SK-N-SH (cell line): ENCODE measurements around the gene ETS1. TPM values are rescaled to one million over a fixed set of nuclear protein-coding genes. Genes with fewer than 3 reads are reported as not detected.
A peak's percentile ranks its signal among the peaks of the same experiment; 100 is the strongest.

Experiments
- CTCF ChIA-PET: fragments of 300-600, 350-600 bp; formaldehyde crosslinking; extraction: SDS; loops from one replicate; lab custom pipeline; 2021; lab: Yijun Ruan, JAX
- POLR2A ChIA-PET: fragments of 350-600 bp; sonication (Branson Sonifier 250); formaldehyde crosslinking; extraction: SDS; loops from one replicate; lab custom pipeline; 2020; ENCODE audit warnings: antibody characterized with exemption, inconsistent platforms; lab: Yijun Ruan, JAX
- DNase-seq: peaks from one replicate; pipeline ENCODE4 v3.0.0; 2012
- H2AFZ ChIP-seq: fragments of 200-600 bp; sonication (generic); 2 replicates; pipeline ENCODE4 v1.8.1; 2016; ENCODE audit warnings: antibody characterized with exemption, mild to moderate bottlenecking, low read depth
- H3F3A ChIP-seq: fragments of 200-600 bp; sonication (generic); replicated peaks from 2 replicates; pipeline ENCODE3; 2016; ENCODE audit warnings: antibody characterized with exemption, mild to moderate bottlenecking; ENCODE audit not compliant: insufficient read depth
- H3K27ac ChIP-seq, 2 experiments: fragments of 200-500 bp in 1 of 2; fragments of 200-600 bp in 1 of 2; sonication (Bioruptor generic) in 1 of 2; sonication (generic), shearing (Covaris generic) in 1 of 2; 2 replicates each; pipeline versions ENCODE4 v1.5.1 to v1.6.1; 2014 to 2016; ENCODE audit warnings: low read depth in 2 of 2, inconsistent platforms in 1 of 2, low read length in 1 of 2, mild to moderate bottlenecking in 1 of 2, mixed read lengths in 1 of 2
- H3K27me3 ChIP-seq: fragments of 200-600 bp; sonication (generic), shearing (Covaris generic); 2 replicates; pipeline ENCODE4 v1.6.1; 2016; ENCODE audit warnings: mixed run types; ENCODE audit not compliant: insufficient read depth
- H3K36me3 ChIP-seq, 2 experiments: fragments of 200-500 bp in 1 of 2; fragments of 200-600 bp in 1 of 2; sonication (Bioruptor generic) in 1 of 2; sonication (generic) in 1 of 2; replicated peaks in 1 of 2; 2 replicates each; pipeline versions ENCODE3 to v1.5.1; 2014 to 2016; ENCODE audit warnings: low read length in 1 of 2, mild to moderate bottlenecking in 1 of 2; ENCODE audit not compliant: insufficient read depth in 2 of 2, control insufficient read depth in 1 of 2
- H3K4me1 ChIP-seq, 2 experiments: fragments of 200-500 bp in 1 of 2; fragments of 200-600 bp in 1 of 2; sonication (Bioruptor generic) in 1 of 2; sonication (generic), shearing (Covaris generic) in 1 of 2; 2 replicates each; pipeline versions ENCODE4 v1.5.1 to v1.6.1; 2014 to 2016; ENCODE audit warnings: low read depth in 1 of 2, low read length in 1 of 2, mixed run types in 1 of 2; ENCODE audit not compliant: insufficient read depth in 2 of 2, control insufficient read depth in 1 of 2
- H3K4me2 ChIP-seq: fragments of 200-600 bp; sonication (generic), shearing (Covaris generic); 2 replicates; pipeline ENCODE4 v1.6.1; 2017; ENCODE audit warnings: mixed run types
- H3K4me3 ChIP-seq, 2 experiments: fragments of 200-500 bp in 1 of 2; fragments of 200-600 bp in 1 of 2; sonication (Bioruptor generic) in 1 of 2; sonication (generic), shearing (Covaris generic) in 1 of 2; 2 replicates each; pipeline versions ENCODE4 v1.5.1 to v1.8.1; 2014 to 2016; ENCODE audit warnings: low read depth in 2 of 2, inconsistent platforms in 1 of 2, low read length in 1 of 2, mild to moderate bottlenecking in 1 of 2, mixed read lengths in 1 of 2, moderate library complexity in 1 of 2
- H3K79me2 ChIP-seq: fragments of 200-600 bp; sonication (generic); 2 replicates; pipeline ENCODE4 v1.8.1; 2017; ENCODE audit warnings: mild to moderate bottlenecking; ENCODE audit not compliant: insufficient read depth
- H3K9ac ChIP-seq: fragments of 200-600 bp; sonication (generic); 2 replicates; pipeline ENCODE4 v1.6.1; 2017; ENCODE audit warnings: mixed run types
- H3K9me2 ChIP-seq: fragments of 200-600 bp; sonication (generic); 2 replicates; pipeline ENCODE4 v1.6.1; 2017; ENCODE audit warnings: mixed run types
- H3K9me3 ChIP-seq: fragments of 200-600 bp; sonication (generic); 2 replicates; pipeline ENCODE4 v1.6.1; 2017; ENCODE audit warnings: mixed run types, mild to moderate bottlenecking, moderate library complexity
- H4K20me1 ChIP-seq: fragments of 200-600 bp; sonication (generic); 2 replicates; pipeline ENCODE4 v1.6.1; 2017; ENCODE audit warnings: mild to moderate bottlenecking, mixed run types; ENCODE audit not compliant: insufficient read depth
- ELF1 ChIP-seq: IDR thresholded peaks from 2 replicates; pipeline ENCODE4 v1.4.0; 2012
- EP300 ChIP-seq, 2 experiments: IDR thresholded peaks; 2 replicates each; pipeline versions ENCODE4 v1.4.0 to v1.6.1; 2012; ENCODE audit warnings: borderline replicate concordance in 1 of 2, low read depth in 1 of 2, low read length in 1 of 2
- FOSL2 ChIP-seq: IDR thresholded peaks from 2 replicates; pipeline ENCODE4 v1.4.0; 2012; ENCODE audit warnings: low read depth, mild to moderate bottlenecking, moderate library complexity, borderline replicate concordance
- FOXM1 ChIP-seq: IDR thresholded peaks from 2 replicates; pipeline ENCODE4 v1.4.0; 2012; ENCODE audit warnings: low read depth, mild to moderate bottlenecking
- MEF2A ChIP-seq: IDR thresholded peaks from 2 replicates; pipeline ENCODE4 v1.4.0; 2012; ENCODE audit warnings: low read depth, borderline replicate concordance
- NFIC ChIP-seq: IDR thresholded peaks from 2 replicates; pipeline ENCODE4 v1.4.0; 2012; ENCODE audit warnings: borderline replicate concordance
- NRF1 ChIP-seq: IDR thresholded peaks from 2 replicates; pipeline ENCODE4 v1.6.1; 2012; ENCODE audit warnings: low read depth, mild to moderate bottlenecking, low read length
- RAD21 ChIP-seq: IDR thresholded peaks from 2 replicates; pipeline ENCODE4 v1.6.1; 2012; ENCODE audit warnings: mild to moderate bottlenecking, low read length
- RCOR1 ChIP-seq: fragments of 150-350 bp; IDR thresholded peaks from 2 replicates; pipeline ENCODE4 v1.6.1; 2017; ENCODE audit warnings: antibody characterized with exemption, low read length
- RFX5 ChIP-seq: IDR thresholded peaks from 2 replicates; pipeline ENCODE4 v1.6.1; 2012; ENCODE audit warnings: mild to moderate bottlenecking, improper control_type of control experiment, low read length
- RXRA ChIP-seq: IDR thresholded peaks from 2 replicates; pipeline ENCODE4 v1.4.0; 2012; ENCODE audit warnings: low read depth, mild to moderate bottlenecking, borderline replicate concordance
- TAF1 ChIP-seq: IDR thresholded peaks from 2 replicates; pipeline ENCODE4 v1.6.1; 2012; ENCODE audit warnings: low read depth, mild to moderate bottlenecking, low read length, moderate library complexity, borderline replicate concordance
- TCF12 ChIP-seq: IDR thresholded peaks from 2 replicates; pipeline ENCODE4 v1.4.0; 2012
- TEAD4 ChIP-seq: IDR thresholded peaks from 2 replicates; pipeline ENCODE4 v1.4.0; 2012; ENCODE audit warnings: mild to moderate bottlenecking, borderline replicate concordance; ENCODE audit not compliant: insufficient read depth
- WGBS: methylation state at CpG from one replicate; pipeline ENCODE4 v1.1.6; 2017; ENCODE audit warnings: low lambda C conversion rate; 5-methylcytosine and 5-hydroxymethylcytosine counted together
- polyA plus RNA-seq, 3 experiments: library from polyadenylated mRNA; depleted of rRNA; stranded (reverse); fragments of >200 nt; gene quantifications; 2 replicates each; pipeline ENCODE4 v1.2.3, GENCODE V29; 2012
- TF ChIP-seq, protein P1 (sequence below): IDR thresholded peaks from 2 replicates; pipeline ENCODE4 v1.6.1; 2012; ENCODE audit warnings: mild to moderate bottlenecking, low read depth, low read length, moderate library complexity
- TF ChIP-seq, protein P2 (sequence below): fragments of 200-600 bp; sonication (generic); IDR thresholded peaks from 2 replicates; pipeline ENCODE4 v1.6.1; 2017; ENCODE audit warnings: antibody characterized with exemption, mild to moderate bottlenecking, moderate library complexity
- TF ChIP-seq, protein P3 (sequence below): IDR thresholded peaks from 2 replicates; pipeline ENCODE4 v1.4.0; 2012; ENCODE audit warnings: low read depth, borderline replicate concordance

Gene ETS1
- polyA plus RNA-seq, 1 of the 3 experiments (the other 2 are of a cell fraction), result 14.5 TPM

DNA sequence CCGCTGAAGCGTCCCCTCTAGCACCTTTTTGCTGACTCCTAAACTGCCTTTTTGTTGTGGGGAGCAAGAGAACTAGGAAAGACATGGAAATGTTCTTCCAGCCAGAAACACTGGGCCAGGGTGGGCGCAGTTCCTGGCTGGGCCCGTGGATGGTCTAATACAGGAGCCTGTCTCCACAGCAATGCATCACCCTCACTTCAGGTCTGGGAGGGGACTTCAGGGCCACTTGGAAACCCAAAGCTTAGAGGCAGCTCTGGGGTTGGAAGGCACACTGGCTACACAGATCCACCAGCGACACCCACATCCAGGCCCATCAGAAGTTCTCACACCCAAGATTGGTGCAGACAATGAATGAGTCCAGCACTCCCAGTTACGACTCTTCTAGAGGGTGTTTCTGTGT, 120.3 kb downstream of the ETS1 start (continued):
- TF ChIP-seq, protein P1, sequence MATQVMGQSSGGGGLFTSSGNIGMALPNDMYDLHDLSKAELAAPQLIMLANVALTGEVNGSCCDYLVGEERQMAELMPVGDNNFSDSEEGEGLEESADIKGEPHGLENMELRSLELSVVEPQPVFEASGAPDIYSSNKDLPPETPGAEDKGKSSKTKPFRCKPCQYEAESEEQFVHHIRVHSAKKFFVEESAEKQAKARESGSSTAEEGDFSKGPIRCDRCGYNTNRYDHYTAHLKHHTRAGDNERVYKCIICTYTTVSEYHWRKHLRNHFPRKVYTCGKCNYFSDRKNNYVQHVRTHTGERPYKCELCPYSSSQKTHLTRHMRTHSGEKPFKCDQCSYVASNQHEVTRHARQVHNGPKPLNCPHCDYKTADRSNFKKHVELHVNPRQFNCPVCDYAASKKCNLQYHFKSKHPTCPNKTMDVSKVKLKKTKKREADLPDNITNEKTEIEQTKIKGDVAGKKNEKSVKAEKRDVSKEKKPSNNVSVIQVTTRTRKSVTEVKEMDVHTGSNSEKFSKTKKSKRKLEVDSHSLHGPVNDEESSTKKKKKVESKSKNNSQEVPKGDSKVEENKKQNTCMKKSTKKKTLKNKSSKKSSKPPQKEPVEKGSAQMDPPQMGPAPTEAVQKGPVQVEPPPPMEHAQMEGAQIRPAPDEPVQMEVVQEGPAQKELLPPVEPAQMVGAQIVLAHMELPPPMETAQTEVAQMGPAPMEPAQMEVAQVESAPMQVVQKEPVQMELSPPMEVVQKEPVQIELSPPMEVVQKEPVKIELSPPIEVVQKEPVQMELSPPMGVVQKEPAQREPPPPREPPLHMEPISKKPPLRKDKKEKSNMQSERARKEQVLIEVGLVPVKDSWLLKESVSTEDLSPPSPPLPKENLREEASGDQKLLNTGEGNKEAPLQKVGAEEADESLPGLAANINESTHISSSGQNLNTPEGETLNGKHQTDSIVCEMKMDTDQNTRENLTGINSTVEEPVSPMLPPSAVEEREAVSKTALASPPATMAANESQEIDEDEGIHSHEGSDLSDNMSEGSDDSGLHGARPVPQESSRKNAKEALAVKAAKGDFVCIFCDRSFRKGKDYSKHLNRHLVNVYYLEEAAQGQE, result no peak
- TF ChIP-seq TAF1 (no peak), EP300 (IDR thresholded peaks at IDR 0.05; ENCODE audit: borderline replicate concordance in 1 of 2, low read depth in 1 of 2, low read length in 1 of 2) (no peak)
- TF ChIP-seq, all 33 proteins: peak for 0

DNA sequence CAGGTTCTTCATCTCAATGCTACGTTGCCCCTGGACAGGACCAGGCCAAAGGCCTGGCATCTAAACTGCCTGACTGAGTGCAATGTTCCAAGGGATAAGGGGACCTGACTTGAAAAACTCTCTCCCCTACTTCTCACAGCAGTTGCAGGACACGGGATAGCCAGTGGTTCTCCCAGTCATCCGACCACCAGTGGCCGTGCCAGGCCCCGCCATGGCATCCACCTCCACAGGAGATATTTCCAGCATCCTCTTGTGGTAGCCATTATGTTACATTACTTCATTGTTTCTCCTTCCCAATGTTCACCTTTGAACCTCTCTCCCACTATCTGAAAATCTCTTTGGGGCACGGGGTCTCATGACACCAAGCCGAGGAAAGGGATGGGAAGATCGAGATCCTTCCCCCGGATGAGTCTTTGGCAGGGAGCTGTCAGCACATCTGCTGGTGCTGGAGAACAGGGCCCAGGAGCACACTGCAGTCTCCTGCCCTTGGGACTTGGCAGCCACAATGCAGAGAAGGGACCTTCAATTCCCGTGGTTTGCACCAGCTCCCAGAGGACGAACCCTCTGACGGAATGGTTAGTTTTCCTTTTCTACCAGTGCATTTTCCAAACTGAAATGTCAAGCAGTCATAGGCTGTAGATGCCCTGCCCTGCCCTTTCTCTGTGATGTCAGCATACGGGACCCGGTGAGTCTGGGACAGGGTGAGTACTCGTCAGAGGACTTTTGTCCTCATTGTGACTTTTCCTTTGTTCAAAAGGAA, 121.2 kb downstream of the ETS1 start:
- H3K27me3 ChIP-seq, result no peaks in the 10 kb centered on the region
- no peaks in the 10 kb centered on the region for H3K9me3 ChIP-seq
- no peak for DNase-seq
- peaks cover 79% of the 10 kb centered on the region for H3K79me2 ChIP-seq
- H2AFZ ChIP-seq, result no peak overlapping the region
- POLR2A ChIA-PET, result no interaction called here
- H3K36me3 ChIP-seq, result peaks cover 40 to 58% of the 10 kb centered on the region in 2 experiments
- H3K9ac ChIP-seq, result peak overlapping the region; percentile 56; the same call in 1 of the 2 replicates
- H3K9me2 ChIP-seq, result no peaks in the 10 kb centered on the region
- no peak overlapping the region for H3K4me2 ChIP-seq
- CTCF ChIA-PET, result no interaction called here
- 97% methylated on average over 14 of the region's 15 CpGs for WGBS
- no peaks in the 10 kb centered on the region for H4K20me1 ChIP-seq
- peaks cover 16 to 36% of the 10 kb centered on the region in 2 experiments for H3K4me1 ChIP-seq
- H3F3A ChIP-seq, result peaks cover 38% of the 10 kb centered on the region
- peak overlapping the region in 1 of 2 experiments; percentile 99; a peak in 2 of 4 replicates for H3K27ac ChIP-seq
- H3K4me3 ChIP-seq, result no peak overlapping the region
- TF ChIP-seq RCOR1, result no peak
- TF ChIP-seq, protein P1, result no peak
- TF ChIP-seq RFX5, result no peak
- no peak for TF ChIP-seq NRF1
- no peak for TF ChIP-seq TEAD4
- TF ChIP-seq EP300 (IDR thresholded peaks at IDR 0.05; ENCODE audit: borderline replicate concordance in 1 of 2, low read depth in 1 of 2, low read length in 1 of 2), result no peak
- TF ChIP-seq MEF2A, result no peak
- TF ChIP-seq RXRA, result no peak
- TF ChIP-seq, protein P2, sequence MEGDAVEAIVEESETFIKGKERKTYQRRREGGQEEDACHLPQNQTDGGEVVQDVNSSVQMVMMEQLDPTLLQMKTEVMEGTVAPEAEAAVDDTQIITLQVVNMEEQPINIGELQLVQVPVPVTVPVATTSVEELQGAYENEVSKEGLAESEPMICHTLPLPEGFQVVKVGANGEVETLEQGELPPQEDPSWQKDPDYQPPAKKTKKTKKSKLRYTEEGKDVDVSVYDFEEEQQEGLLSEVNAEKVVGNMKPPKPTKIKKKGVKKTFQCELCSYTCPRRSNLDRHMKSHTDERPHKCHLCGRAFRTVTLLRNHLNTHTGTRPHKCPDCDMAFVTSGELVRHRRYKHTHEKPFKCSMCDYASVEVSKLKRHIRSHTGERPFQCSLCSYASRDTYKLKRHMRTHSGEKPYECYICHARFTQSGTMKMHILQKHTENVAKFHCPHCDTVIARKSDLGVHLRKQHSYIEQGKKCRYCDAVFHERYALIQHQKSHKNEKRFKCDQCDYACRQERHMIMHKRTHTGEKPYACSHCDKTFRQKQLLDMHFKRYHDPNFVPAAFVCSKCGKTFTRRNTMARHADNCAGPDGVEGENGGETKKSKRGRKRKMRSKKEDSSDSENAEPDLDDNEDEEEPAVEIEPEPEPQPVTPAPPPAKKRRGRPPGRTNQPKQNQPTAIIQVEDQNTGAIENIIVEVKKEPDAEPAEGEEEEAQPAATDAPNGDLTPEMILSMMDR, result no peak
- no peak for TF ChIP-seq ELF1
- no peak for TF ChIP-seq FOSL2
- no peak for TF ChIP-seq NFIC
- TF ChIP-seq, protein P3, sequence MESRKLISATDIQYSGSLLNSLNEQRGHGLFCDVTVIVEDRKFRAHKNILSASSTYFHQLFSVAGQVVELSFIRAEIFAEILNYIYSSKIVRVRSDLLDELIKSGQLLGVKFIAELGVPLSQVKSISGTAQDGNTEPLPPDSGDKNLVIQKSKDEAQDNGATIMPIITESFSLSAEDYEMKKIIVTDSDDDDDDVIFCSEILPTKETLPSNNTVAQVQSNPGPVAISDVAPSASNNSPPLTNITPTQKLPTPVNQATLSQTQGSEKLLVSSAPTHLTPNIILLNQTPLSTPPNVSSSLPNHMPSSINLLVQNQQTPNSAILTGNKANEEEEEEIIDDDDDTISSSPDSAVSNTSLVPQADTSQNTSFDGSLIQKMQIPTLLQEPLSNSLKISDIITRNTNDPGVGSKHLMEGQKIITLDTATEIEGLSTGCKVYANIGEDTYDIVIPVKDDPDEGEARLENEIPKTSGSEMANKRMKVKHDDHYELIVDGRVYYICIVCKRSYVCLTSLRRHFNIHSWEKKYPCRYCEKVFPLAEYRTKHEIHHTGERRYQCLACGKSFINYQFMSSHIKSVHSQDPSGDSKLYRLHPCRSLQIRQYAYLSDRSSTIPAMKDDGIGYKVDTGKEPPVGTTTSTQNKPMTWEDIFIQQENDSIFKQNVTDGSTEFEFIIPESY, result no peak
- TF ChIP-seq FOXM1, result no peak
- TF ChIP-seq RAD21, result no peak
- TF ChIP-seq TCF12, result no peak
